Stimulated activated CD8-positive, alpha-beta memory T cell treated with anti-CD3 and anti-CD28 coated beads, Interleukin-7, amount 100 ng/mL, for 1 hour (primary cell): ENCODE measurements around the gene EGFL7.

ENCODE experiments used
- DNase-seq, 2 donors: peaks; one replicate each; pipeline ENCODE4 v3.0.0-alpha.2; 2020; ENCODE audit warnings: low read depth in 2 of 2

EGFL7 gene

DNA sequence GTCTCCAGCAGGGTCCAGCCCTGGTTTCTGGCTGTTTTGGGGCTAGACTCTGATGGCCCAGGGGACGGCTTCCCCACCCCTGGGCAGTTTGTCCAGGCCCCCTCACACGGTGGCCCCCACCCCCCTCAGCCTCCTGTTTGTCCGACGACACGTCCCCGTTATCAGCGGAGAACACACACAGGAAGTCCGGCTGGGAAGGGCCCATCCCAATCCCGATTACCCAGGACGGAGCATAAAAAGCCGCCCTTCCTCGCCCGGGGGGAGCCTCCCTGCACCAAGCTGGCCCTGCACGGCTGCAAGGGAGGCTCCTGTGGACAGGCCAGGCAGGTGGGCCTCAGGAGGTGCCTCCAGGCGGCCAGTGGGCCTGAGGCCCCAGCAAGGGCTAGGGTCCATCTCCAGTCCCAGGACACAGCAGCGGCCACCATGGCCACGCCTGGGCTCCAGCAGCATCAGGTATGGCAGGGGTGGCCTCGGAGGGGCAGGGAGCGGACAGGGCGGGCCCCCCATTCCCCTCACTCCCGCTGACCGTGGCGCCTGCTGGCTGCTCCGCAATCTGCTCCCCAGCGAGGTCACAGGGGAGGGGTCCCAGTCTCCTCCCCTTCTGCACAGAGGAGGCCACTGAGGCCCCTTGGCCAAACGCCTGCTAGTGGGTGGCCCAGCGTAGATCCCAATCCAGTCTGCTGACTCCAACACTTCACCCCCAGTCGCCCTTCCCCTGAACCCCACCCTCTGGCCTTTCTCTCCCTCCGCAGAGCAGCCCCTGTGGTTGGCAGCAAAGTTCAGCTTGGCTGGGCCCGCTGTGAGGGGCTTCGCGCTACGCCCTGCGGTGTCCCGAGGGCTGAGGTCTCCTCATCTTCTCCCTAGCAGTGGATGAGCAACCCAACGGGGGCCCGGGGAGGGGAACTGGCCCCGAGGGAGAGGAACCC lies at the start of gene EGFL7:
Gene EGFL7, plus strand, starts transcription at position 261 of the 926 bp plus-strand sequence. CDS start 5,367 bp downstream, outside the sequence.
- no peak for DNase-seq

DNA sequence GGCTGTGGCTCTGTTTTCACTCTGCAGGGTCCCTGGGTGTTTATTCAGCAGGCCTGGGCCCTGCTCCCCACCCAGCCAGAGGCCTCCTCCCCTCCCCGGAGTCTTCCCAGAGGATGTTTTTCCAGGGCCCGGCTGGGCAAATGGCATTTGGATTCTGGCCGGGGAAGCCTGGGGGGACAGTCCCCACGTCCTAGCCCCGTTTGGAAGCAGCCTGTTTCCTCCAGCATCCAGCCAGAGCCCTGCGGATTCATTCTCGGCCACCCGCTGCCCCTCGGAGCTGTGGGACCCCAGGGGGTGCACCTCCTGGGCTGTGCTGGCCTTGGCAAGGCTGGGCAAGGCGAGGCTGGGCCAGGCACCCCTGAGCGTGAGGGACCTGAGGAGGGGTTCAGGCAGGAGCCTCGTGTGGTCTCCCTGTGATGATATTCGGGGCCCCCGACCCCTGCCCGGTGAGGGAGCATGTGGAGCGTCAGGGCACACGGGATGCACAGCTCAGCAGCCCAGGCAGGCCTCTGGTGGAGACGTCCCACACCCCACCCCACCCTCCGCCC lies 48.8 kb upstream of the EGFL7 start:
- no peak for DNase-seq

DNA sequence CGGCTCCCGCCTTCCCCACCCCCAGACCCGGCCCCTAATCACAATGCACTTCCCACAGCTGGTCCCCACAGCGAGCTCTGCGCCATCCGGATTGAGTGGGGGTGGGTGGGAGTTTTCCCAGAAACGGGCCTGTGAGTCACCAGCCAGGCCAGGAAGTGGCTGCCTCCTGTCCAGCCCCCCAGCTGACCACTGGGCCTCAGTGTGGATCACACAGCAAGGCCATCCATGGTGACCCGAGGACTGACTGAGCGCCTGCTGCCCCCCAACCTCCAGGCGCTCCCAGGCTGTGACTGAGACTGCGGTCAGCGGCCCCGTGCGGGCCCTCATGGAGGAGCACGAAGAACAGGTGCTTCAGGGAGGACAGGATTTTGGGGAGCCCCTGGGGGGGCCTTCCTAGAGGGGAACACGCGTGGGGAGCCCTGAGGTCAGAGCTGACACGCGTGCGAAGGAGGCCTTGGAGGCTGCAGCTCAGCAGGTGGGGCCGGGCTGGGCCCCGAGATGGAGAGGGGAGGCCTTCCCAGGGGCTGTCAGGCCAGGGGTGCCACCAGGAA lies 48.3 kb upstream of the EGFL7 start:
- DNase-seq = no peak

DNA sequence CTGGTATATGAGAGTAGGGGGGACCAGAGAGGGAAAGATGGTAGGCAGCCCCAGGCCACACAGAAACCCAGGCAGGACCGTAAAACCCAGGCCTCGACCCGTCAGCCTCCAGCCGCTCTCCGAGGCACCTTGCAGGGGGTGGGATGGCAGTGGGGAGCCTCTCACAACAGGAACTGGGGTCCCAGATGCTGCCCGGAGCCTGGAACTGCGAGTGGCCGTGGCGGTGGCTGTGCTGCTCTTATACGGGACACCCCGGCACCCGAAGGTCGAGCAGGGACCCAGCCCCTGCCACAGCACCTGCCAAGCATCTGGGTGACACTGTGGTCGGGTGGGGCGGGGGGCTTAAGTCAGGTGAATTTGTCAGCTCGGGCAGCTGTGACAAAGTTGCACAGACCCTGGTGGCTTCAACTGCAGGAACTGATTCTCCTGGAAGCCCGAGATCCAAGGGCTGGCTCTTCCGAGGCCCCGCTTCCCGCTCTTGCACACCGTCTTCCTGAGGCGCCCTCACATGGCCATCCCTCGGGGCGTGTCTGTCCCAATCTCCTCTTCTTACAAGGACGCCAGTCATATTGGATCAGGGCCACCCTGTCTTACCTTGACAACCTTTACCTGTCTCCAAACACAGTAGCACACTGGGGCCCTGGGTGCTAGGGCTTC lies 47.6 kb upstream of the EGFL7 start:
- no peak for DNase-seq

DNA sequence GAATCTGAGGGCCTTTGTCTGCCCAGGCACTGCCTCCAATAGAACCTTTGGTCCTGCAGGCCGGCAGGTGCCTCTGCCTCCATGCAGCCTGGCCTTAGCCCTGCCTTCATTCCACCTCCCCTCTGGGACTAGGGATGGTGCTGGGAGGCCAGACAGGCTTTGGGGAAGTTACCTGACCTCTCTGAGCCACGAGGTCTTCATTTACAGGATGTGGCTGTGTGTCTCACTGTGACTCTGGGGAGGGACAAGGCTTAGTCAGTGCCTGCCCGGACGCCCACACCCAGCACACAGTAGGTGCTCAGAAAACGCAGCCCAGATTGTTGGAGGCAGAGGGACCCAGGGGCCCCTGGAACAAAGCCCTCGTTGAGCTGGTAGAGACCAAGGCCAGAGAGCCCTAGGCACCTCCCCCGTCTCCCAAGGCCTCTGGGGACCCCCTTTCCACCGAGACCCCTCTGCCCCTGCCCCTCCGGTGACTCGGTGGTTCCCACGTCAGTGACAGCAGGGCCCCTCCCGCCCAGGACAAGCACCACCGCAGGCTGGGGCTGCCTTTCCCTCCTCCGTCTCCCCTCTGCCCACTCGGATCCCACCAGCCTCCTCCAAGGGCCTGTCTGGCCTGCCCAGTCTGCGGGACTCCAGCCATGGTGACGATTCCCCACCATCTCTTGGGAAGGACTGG lies 46.9 kb upstream of the EGFL7 start:
- DNase-seq = no peak

DNA sequence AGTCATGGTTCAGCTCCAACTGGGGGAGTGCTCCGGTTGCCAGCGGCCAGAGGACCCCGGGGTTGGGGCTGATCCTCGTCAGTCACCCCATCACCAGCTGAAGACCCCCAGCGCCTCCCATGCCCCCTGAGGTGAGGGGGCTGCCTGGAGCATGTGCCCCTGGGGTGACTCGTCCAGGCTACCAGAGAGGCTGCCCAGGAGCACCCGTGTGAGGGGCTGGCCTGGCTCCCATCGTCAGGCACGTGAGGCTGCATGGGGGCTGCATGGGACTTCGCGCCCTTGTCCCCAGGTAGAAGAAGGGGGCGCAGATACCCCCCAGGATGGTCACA lies 46.4 kb upstream of the EGFL7 start:
- no peak for DNase-seq

DNA sequence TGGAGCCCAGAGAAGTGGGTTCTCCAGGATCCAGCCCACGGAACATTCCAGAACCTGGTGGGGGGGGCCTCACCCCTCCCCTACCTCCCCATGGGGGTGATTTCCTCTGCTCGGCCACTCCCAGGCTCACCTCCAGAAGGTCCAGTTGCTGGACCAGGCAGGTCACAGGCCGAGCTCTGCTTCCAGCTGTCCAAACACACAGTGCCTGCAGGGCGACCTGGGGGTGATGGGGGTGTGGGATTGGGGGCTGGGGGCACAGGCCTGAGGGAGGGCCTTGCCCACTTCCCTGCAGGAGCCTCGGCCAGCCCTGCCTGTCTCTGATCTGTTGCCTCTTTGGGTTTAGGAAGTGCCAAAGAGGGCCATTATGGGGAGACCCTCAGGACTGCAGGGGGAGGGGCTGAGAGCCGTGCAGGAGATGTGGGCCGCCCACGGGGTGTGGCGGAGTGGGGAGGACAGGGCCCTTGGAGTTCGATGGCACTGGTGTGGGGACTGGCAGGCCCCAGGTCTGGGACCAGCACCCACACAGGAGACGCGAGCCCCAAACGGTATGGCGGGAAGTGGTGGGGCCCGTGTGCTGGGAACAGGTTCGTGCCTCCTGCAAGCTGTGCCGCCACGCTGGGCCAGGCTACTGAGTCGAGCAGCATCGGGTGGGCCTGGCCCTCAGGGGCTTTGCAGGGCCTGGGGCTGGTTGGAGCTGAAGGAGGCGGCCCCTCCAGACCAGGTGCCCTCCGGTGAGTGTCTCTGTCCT lies 45.6 kb upstream of the EGFL7 start:
- no peak for DNase-seq

DNA sequence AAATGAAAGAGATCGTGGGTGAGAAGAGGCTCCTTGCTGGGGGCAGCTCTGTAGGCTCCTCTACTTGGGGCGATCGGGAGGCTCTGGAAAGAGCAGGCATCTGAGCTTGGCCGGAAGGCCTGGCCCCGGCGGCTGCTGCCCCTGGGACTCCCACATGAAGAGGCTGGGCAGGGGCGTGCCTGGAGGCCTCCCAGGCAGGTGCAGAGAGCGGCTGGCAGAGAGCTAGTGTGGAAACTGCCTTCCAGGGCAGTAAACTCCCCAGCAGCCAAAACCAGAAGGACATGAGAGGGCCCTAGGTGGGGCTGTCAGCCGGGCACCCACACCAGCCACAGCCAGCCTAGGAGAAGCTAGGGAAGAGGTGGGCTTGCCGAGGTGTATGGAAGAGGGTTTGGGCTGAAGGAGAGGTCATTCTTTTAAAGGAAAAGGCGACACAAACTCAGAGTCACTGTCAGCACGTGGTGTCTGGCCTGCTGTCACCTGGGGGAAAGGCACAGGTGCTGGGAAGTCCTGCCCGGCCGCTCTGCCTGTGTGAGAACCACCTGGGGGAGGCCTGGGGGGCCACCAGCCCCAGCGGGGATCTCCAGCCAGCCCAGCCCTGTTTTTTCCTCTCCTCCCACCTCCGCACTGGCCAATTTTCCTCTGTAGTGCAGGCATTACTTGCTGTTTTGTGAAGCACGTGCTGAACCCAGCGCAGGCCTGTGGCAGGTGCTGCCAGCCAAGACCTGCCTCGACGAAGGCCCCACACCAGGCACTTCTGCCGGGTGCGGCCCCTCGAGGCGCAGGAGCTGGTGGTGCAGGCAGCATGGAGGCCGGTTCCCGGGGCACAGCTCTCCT lies 44.8 kb upstream of the EGFL7 start:
- no peak for DNase-seq

DNA sequence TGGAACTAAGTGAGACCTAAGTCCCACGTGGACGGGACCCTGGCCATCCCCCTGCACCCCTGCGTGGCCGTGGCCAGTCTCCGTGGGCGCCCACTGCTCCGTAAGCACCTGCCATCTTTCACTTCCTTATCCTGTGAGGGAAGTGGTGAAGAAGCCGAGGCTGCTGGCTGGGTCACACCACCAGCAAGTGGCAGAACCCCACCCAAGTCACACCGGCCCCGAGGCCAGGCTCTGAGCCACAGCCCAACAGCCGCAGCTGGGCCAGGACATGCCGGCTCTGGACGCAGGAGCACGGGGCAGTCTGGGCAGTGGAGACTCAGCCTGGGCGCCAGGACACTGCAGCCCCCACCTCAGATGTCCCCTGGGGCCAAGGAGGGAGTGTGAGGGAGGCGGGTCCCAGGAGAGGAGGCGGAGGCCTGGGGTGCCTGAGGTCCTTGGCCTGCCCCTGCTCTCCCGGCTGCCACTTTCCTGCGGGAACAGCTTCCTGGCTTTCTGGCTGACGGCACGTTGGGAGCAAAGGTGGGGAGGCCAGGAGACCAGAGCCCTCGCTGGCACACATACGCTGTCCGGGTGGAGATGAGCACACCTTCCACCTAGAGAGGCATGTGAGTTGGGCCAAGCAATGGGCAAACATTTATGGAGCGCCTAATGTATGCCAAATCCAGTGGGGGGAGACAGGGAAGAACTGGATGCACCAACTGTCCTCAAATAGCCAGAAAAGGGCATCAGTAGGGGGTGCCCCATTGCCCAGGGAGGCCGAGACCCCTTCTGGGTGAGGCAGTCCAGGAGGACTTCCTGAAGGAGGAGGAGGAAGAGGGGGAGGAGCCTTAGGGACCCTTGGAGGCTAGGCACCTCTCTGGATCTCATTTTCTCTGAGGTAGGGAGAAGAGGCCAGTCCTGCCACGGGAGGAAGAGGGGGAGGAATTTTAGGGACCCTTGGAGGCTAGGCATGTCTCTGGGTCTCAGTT lies 43.9 kb upstream of the EGFL7 start:
- DNase-seq = no peak

DNA sequence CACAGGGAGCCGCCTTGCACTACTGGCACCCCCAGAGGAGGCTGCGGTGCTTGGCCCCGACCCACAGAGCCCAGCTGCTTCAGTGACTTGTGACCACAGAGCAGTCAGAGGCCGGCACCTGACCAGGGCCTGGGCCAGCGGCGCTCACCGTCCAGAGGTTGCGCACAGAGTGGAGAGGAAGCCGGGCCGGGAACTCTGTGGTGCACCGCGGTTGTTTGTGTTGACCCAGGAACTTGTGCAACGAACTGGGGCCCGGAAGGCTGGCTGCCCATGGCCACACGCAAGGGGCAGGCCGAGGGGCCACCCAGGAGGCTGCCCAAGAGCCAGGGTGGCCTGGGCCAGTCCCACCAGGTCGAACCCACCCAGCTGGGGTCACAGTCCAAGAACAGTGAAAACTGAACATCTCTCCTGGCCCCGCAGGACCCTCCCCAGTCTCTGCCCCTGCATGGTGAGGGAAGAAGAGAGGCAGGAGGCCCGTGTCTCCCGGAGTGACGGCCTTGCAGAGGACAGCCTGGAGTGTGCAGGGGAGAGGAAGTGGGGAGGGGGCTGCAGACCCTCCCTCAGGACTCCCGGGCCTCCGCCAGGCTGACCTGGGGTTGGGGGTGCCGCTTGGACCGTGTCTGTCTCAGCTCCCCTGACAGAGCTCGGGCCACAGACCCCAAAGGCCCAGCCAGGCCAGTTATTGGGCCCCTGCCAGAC lies 42.8 kb upstream of the EGFL7 start:
- DNase-seq = no peak

DNA sequence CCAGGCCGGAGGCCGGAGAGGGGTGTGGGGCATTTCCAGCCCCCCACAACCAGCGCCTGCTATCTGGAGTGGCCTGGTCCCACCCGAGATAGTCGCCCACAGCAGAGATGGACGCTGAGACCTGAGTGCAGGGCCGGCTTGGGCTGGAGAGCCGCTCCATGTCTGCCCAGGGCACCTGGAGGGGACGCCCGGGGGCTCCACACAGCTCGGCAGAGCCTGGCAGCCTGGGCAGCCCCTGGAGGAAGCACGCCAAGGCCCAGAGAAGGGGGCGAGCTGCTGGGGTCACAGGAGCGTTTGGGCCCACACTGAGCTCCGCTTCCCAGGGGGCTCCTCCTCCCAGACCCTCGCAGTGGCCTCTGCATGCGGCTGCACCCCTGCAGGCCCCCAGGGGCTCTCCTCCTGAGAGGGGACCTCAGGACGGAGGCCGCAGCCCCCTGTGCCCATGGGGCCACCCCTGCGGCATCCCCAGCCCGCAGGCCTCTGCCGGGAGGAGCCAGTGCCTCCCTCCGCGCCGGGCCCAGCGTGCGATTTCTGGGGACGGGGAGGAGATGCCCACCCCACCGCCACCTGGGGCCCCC lies 42.2 kb upstream of the EGFL7 start:
- no peak for DNase-seq

DNA sequence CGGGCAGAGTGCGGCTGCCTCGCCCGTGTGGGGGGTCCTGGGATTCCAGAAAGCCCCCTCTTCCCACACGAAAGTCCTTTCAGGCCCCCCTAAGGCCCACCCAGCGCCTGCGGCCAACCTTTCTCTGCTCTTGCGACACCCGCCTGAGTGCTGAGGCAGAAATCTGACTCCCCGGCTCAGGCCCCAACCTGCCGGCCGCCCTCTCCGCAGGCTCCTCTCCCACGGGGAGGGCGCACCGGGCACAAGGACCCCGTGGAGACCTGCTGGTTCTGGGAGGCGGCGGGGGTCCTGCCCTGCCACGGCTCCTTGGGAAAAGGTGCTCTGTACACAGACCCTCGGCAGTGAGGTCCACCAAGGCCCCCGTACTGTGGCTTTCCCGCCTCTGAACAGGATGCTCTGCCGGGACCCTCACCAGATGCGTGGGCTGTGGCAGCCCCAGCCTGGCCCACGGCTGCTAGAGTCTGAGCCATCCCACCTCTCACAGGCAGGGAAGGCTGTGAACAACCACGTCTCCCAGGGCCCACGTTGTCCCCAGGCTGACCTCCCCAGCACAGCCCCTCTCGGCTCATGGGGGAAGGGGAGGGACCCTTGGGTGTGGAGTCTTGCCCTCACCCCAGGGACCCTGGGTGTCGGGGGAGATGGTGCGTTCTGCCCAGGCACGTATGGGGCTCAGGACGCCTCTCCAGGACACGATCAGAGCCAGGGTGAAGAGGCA lies 41.5 kb upstream of the EGFL7 start:
- DNase-seq = no peak

DNA sequence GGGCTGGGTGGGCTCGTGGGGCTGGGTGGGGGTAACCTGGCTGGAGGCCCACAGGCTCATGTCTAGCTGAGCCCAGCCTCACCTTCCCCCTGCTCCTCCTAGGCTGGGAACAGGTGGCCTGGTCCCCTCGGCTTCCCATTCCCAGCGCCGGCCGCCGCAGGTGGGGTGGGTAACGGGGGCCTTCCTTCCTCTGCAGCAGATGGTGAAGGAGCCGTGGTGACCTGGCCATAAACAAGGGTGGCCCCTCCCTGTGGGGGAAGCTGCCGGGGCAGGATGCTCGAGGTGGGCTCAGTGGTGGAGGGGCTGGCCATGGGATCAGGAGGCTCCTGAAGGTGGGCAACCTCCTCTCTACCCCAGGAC lies 41.0 kb upstream of the EGFL7 start:
- DNase-seq = no peak

DNA sequence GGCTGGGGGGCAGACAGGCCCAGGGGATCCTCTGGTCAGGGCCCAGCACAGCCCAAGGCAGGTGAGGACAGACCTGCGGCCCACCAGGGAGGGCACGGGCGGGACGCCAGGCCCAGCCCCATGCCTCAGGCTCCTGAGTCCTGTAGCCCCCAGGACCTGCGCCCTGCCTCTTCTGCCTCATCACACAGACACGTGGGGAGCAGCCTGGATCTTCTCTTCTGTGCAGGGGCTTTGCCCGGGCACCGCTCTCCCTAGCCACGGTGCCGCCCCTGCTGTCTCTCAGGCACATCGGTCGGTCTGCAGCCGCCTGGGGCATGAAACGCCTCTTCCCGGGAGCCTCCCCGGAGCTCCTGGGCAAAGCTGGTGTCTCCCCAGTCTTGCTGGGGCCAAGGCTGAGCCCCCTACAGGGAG lies 40.2 kb upstream of the EGFL7 start:
- DNase-seq = no peak

DNA sequence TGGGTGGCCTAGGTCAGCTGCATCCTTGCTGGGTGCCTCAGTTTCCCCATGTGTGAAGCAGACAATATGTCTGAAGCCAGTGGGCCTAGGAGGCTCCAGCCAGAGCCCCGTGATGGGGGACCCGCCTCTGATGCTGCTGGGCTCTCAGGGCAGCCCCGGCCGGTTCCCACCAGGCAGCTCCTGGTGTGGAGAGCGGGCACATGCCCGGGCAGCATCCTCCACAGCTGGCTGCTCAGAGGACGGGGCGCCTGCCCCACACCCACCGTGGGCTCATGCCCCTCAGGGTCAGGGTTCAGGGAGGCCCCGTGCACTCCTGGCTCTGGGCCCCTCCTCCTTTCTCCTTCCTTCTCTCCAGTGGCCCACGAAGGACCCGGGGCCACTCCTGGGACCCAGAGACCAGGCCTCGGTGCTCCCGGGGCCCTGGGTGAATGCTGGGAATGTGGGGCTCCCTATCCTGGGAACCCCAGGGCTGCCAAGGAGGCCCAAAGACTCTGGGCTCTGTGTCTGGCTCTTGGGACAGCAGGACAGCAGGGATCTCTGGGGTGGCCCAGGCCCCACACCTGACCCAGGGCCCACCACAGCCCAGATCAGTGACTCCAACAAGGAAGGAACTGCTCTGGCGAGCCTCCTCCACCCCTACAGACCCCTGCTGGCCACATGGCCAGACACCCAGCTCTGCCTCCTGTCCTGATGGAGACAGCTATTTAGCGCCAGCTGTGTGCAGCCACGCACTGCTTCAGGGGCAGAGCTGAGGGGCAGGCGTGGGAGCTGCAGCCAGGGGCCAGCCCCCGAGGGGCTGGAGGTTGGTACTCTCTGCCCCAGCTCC lies 39.5 kb upstream of the EGFL7 start:
- DNase-seq = no peak

DNA sequence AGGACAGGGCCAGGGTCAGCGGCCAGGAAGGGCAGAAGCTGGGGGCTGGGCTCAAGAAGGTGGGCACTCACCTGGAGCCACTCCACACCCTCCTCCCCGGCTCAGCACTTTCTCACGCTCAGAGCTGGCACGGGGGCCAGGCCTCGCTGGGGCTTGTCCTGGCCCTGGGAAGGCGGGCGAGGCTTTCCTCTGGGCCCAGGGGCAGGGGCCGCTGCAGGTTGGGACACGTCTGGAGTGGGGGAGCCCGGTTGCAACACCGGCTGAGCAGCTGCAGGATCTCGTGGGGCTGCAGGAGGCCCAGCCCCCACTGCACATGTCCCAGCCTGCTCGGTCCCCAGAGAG lies 38.9 kb upstream of the EGFL7 start:
- DNase-seq = no peak
